UCSD-AML1 (cell line): ENCODE measurements around the gene FYB1.

Experiments used
- DNase-seq: peaks from one replicate; lab custom pipeline; 2025; ENCODE audit not compliant: unreplicated experiment; lab: John Stamatoyannopoulos, UW

FYB1 gene

GRCh38 chr5:39130716-39131115 lies 88.6 kb downstream of the FYB1 start:
- no peak for DNase-seq

- no peak for DNase-seq
These were observed 97.4 kb downstream of the FYB1 start for GRCh38 chr5:39121922-39122321.

GRCh38 chr5:39121315-39121714 lies 98.0 kb downstream of the FYB1 start:
- no peak for DNase-seq

GRCh38 chr5:39120052-39120420 lies 99.3 kb downstream of the FYB1 start:
- no peak for DNase-seq

GRCh38 chr5:39119404-39120051 lies 99.8 kb downstream of the FYB1 start:
- no peak for DNase-seq

- no peak for DNase-seq
These were observed 100.7 kb downstream of the FYB1 start for GRCh38 chr5:39118638-39119037.

GRCh38 chr5:39117401-39117800 lies 102.0 kb downstream of the FYB1 start:
- no peak for DNase-seq

- DNase-seq = no peak
These were observed 102.8 kb downstream of the FYB1 start for GRCh38 chr5:39116344-39117170.

GRCh38 chr5:39115644-39116343 lies 103.6 kb downstream of the FYB1 start:
- DNase-seq = no peak

GRCh38 chr5:39114155-39114554 lies 105.2 kb downstream of the FYB1 start:
- DNase-seq = no peak

- no peak for DNase-seq
These were observed 105.9 kb downstream of the FYB1 start for GRCh38 chr5:39113354-39113953.

- no peak for DNase-seq
These were observed 109.8 kb downstream of the FYB1 start for GRCh38 chr5:39109606-39110005.

- no peak for DNase-seq
These were observed 110.4 kb downstream of the FYB1 start for GRCh38 chr5:39108987-39109386.

- no peak for DNase-seq
These were observed 112.0 kb downstream of the FYB1 start for GRCh38 chr5:39107350-39107749.

GRCh38 chr5:39106322-39106721 lies 113.0 kb downstream of the FYB1 start:
- DNase-seq = no peak

GRCh38 chr5:39104221-39104620 lies 115.1 kb downstream of the FYB1 start:
- no peak for DNase-seq

- DNase-seq = no peak
These were observed 116.6 kb downstream of the FYB1 start for GRCh38 chr5:39102684-39103155.

- DNase-seq = peak; percentile 21
These were observed 118.4 kb downstream of the FYB1 start for GRCh38 chr5:39100851-39101396.

- DNase-seq = no peak
These were observed 119.0 kb downstream of the FYB1 start for GRCh38 chr5:39100301-39100850.

- no peak for DNase-seq
These were observed 119.5 kb downstream of the FYB1 start for GRCh38 chr5:39099831-39100230.

- DNase-seq = no peak
These were observed 126.0 kb downstream of the FYB1 start for GRCh38 chr5:39093352-39093751.
